Right renal pelvis (tissue), 4 donors: ENCODE results near the gene ZFP36L2. TPM values are rescaled to one million over a fixed set of nuclear protein-coding genes. Genes with fewer than 3 reads are reported as not detected.
A peak's percentile ranks its signal among the peaks of the same experiment; 100 is the strongest.

ENCODE experiments used
- DNase-seq, 4 donors: peaks; one replicate each; pipeline ENCODE4 v3.0.0-alpha.2; 2013; ENCODE audit warnings: low read depth in 4 of 4, low spot score in 3 of 4, missing footprints in 1 of 4
- polyA plus RNA-seq, 4 donors: library from polyadenylated mRNA; unstranded; fragments of 120-200 nt; gene quantifications; one replicate each; pipeline ENCODE4 v1.2.1, GENCODE V29; 2013; ENCODE audit not compliant: insufficient read length in 4 of 4

ZFP36L2 gene
- polyA plus RNA-seq, 4 donors, result 102 to 126 (median 112) TPM

- no peak for DNase-seq
Observed at GRCh38 chr2:43250015-43250414, 23.6 kb upstream of the ZFP36L2 start.

- DNase-seq, result no peak
Observed at GRCh38 chr2:43248621-43249020, 22.2 kb upstream of the ZFP36L2 start.

- no peak for DNase-seq
Observed at GRCh38 chr2:43246641-43247040, 20.2 kb upstream of the ZFP36L2 start.

- no peak for DNase-seq
Observed at GRCh38 chr2:43241558-43241957, 15.2 kb upstream of the ZFP36L2 start.

GRCh38 chr2:43240766-43241150, 14.4 kb upstream of the ZFP36L2 start:
- DNase-seq, result no peak

GRCh38 chr2:43239981-43240765, 13.8 kb upstream of the ZFP36L2 start:
- no peak for DNase-seq

GRCh38 chr2:43238813-43239212, 12.4 kb upstream of the ZFP36L2 start:
- DNase-seq, result no peak

- no peak for DNase-seq
Observed at GRCh38 chr2:43238176-43238575, 11.8 kb upstream of the ZFP36L2 start.

- DNase-seq, result no peak
Observed at GRCh38 chr2:43233218-43234212, 7.1 kb upstream of the ZFP36L2 start.

- DNase-seq, result no peak
Observed at GRCh38 chr2:43230951-43231827, 4.8 kb upstream of the ZFP36L2 start.

- DNase-seq, result no peak
Observed at GRCh38 chr2:43230351-43230885, 4.0 kb upstream of the ZFP36L2 start.

GRCh38 chr2:43228756-43229659, 2.6 kb upstream of the ZFP36L2 start:
- DNase-seq, result no peak

- DNase-seq, result no peak
Observed at GRCh38 chr2:43228321-43228751, 1.9 kb upstream of the ZFP36L2 start.

GRCh38 chr2:43227830-43228281, 1.4 kb upstream of the ZFP36L2 start:
- no peak for DNase-seq

- peak in 1 of 4 donors; percentile 69 for DNase-seq
Observed at GRCh38 chr2:43226955-43227829, 786 bp upstream of the ZFP36L2 start.

GRCh38 chr2:43225788-43226557, 433 bp downstream of the ZFP36L2 start:
- no peak for DNase-seq

- no peak for DNase-seq
Observed at GRCh38 chr2:43225093-43225787, 1.2 kb downstream of the ZFP36L2 start.
